HepG2 (cell line): Measurements from ENCODE around the gene BCAN. TPM values are rescaled to one million over a fixed set of nuclear protein-coding genes. Genes with fewer than 3 reads are reported as not detected.

Source experiments
- ATAD3A ChIP-seq: sonication (generic); formaldehyde crosslinking; IDR thresholded peaks from 2 replicates; pipeline ENCODE4 v1.4.0; 2020; ENCODE audit warnings: missing genetic modification reagents
- BRD4 ChIP-seq: sonication (generic); formaldehyde crosslinking; IDR thresholded peaks from 2 replicates; pipeline ENCODE4 v1.4.0; 2020; ENCODE audit warnings: missing genetic modification reagents
- GATA4 ChIP-seq: sonication (generic); IDR thresholded peaks from 2 replicates; pipeline ENCODE4 v1.6.1; 2016; ENCODE audit warnings: antibody characterized with exemption, low read depth, borderline replicate concordance
- HES4 ChIP-seq: sonication (generic); formaldehyde crosslinking; IDR thresholded peaks from 2 replicates; pipeline ENCODE4 v1.9.0; 2021; ENCODE audit warnings: mild to moderate bottlenecking, missing genetic modification reagents, borderline replicate concordance
- MEF2D ChIP-seq: sonication (generic); formaldehyde crosslinking; IDR thresholded peaks from 2 replicates; pipeline ENCODE4 v1.5.1; 2020; ENCODE audit warnings: mild to moderate bottlenecking, missing genetic modification reagents
- SRSF4 ChIP-seq: fragments of 200-400 bp; formaldehyde crosslinking; IDR thresholded peaks from one replicate; pipeline ENCODE4 v1.6.1; 2018; ENCODE audit warnings: mild to moderate bottlenecking, low read depth, low read length, moderate library complexity; ENCODE audit not compliant: poor library complexity, severe bottlenecking
- WIZ ChIP-seq: sonication (generic); formaldehyde crosslinking; IDR thresholded peaks from 2 replicates; pipeline ENCODE4 v1.5.1; 2020; ENCODE audit warnings: mild to moderate bottlenecking, missing genetic modification reagents
- polyA plus RNA-seq, 8 experiments: library from polyadenylated mRNA; depleted of rRNA in 3 of 8; stranded (reverse) in 7 of 8; unstranded in 1 of 8; fragments of >200 nt; fragmentation: Illumina TruSeq in 4 of 8; extraction: Trizol in 4 of 8; gene quantifications; 2 replicates each; pipeline versions ENCODE4 v1.2.1 to v1.2.3, GENCODE V29; 2011 to 2016; ENCODE audit warnings: low read depth in 4 of 8, missing spikeins in 1 of 8, mixed read lengths in 1 of 8; ENCODE audit not compliant: insufficient read depth in 1 of 8
- total RNA-seq, 5 experiments: library from RNA; depleted of rRNA; stranded (reverse); fragments of >200 nt; fragmentation: Illumina TruSeq; extraction: Trizol; gene quantifications; 2 replicates each; pipeline ENCODE4 v1.2.3, GENCODE V29; 2016; ENCODE audit warnings: low read depth in 1 of 5
- TF ChIP-seq, protein P1 (sequence below): sonication (generic); formaldehyde crosslinking; IDR thresholded peaks from 2 replicates; pipeline ENCODE4 v1.8.0; 2022; ENCODE audit warnings: missing genetic modification reagents, mild to moderate bottlenecking, moderate library complexity, borderline replicate concordance
- TF ChIP-seq, protein P2 (sequence below): sonication (generic); formaldehyde crosslinking; IDR thresholded peaks from 2 replicates; pipeline ENCODE4 v1.8.1; 2023; ENCODE audit warnings: mild to moderate bottlenecking, missing genetic modification reagents
- TF ChIP-seq, protein P3 (sequence below): sonication (generic); formaldehyde crosslinking; IDR thresholded peaks from 2 replicates; pipeline ENCODE4 v1.4.0; 2020; ENCODE audit warnings: mild to moderate bottlenecking, missing genetic modification reagents
- TF ChIP-seq, protein P4 (sequence below): sonication (generic); formaldehyde crosslinking; conservative IDR thresholded peaks from 2 replicates; pipeline ENCODE4 v1.4.0; 2020; ENCODE audit warnings: missing genetic modification reagents
- TF ChIP-seq, protein P5 (sequence below), 2 experiments: sonication (generic) in 1 of 2; formaldehyde crosslinking in 1 of 2; IDR thresholded peaks; 2 replicates each; pipeline versions ENCODE4 v1.5.1 to v1.6.1; 2011 to 2020; ENCODE audit warnings: borderline replicate concordance in 1 of 2, low read depth in 1 of 2, low read length in 1 of 2, mild to moderate bottlenecking in 1 of 2, missing genetic modification reagents in 1 of 2, moderate library complexity in 1 of 2
- TF ChIP-seq, protein P6 (sequence below): fragments of 450-650 bp; IDR thresholded peaks from 2 replicates; pipeline ENCODE4 v1.6.1; 2016

Gene BCAN
- total and polyA plus RNA-seq, 2 of the 13 experiments (the other 11 are each of a cell fraction or from before 2014, with no cell fraction given): not detected

DNA sequence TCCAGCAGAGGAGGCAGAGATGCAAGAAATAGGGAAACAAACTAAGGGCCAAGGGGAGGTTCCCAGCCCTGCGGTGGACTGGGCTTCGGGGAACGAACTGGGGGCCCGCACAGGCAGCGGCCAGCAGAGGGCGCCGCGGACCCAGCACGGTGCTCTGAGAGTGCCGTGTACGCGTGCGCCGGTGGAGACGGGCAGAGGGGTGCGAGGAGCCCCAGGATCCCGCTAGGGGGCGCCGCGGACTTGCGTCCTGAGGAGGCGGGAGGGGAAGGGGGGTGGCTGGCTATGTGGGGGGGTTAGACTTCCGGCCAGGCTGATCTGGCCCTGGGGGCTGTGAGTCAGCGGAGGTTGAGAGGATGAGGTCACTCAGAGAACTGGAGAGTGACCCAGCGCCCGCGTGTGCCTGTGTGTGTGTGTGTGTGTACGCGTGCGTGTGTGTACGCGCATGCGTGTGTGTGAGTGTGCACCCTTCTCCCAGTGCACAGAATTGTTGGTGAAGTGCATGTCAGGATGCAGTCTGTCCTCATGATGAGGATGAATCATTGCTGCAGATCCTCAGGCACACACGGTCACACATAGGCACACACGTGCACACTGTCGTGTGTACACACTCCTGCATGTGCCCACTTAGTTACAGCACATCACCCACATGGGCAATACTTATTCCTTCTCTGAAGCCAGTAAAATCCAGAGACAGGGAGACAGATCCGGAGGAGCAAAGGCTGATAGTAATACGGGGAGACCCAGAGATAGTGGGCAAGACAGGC, 18.3 kb downstream of the BCAN start (continued):
- TF ChIP-seq, protein P1, sequence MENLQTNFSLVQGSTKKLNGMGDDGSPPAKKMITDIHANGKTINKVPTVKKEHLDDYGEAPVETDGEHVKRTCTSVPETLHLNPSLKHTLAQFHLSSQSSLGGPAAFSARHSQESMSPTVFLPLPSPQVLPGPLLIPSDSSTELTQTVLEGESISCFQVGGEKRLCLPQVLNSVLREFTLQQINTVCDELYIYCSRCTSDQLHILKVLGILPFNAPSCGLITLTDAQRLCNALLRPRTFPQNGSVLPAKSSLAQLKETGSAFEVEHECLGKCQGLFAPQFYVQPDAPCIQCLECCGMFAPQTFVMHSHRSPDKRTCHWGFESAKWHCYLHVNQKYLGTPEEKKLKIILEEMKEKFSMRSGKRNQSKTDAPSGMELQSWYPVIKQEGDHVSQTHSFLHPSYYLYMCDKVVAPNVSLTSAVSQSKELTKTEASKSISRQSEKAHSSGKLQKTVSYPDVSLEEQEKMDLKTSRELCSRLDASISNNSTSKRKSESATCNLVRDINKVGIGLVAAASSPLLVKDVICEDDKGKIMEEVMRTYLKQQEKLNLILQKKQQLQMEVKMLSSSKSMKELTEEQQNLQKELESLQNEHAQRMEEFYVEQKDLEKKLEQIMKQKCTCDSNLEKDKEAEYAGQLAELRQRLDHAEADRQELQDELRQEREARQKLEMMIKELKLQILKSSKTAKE (CRISPR knock-in tag): peak; percentile 64; the same call in 1 of the 2 replicates
- TF ChIP-seq BRD4 (CRISPR knock-in tag): no peak; the same call in 1 of the 2 replicates
- no peak for TF ChIP-seq GATA4
- TF ChIP-seq, protein P2, sequence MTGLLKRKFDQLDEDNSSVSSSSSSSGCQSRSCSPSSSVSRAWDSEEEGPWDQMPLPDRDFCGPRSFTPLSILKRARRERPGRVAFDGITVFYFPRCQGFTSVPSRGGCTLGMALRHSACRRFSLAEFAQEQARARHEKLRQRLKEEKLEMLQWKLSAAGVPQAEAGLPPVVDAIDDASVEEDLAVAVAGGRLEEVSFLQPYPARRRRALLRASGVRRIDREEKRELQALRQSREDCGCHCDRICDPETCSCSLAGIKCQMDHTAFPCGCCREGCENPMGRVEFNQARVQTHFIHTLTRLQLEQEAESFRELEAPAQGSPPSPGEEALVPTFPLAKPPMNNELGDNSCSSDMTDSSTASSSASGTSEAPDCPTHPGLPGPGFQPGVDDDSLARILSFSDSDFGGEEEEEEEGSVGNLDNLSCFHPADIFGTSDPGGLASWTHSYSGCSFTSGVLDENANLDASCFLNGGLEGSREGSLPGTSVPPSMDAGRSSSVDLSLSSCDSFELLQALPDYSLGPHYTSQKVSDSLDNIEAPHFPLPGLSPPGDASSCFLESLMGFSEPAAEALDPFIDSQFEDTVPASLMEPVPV: peak; percentile 59; the same call in 1 of the 2 replicates
- TF ChIP-seq, protein P3, sequence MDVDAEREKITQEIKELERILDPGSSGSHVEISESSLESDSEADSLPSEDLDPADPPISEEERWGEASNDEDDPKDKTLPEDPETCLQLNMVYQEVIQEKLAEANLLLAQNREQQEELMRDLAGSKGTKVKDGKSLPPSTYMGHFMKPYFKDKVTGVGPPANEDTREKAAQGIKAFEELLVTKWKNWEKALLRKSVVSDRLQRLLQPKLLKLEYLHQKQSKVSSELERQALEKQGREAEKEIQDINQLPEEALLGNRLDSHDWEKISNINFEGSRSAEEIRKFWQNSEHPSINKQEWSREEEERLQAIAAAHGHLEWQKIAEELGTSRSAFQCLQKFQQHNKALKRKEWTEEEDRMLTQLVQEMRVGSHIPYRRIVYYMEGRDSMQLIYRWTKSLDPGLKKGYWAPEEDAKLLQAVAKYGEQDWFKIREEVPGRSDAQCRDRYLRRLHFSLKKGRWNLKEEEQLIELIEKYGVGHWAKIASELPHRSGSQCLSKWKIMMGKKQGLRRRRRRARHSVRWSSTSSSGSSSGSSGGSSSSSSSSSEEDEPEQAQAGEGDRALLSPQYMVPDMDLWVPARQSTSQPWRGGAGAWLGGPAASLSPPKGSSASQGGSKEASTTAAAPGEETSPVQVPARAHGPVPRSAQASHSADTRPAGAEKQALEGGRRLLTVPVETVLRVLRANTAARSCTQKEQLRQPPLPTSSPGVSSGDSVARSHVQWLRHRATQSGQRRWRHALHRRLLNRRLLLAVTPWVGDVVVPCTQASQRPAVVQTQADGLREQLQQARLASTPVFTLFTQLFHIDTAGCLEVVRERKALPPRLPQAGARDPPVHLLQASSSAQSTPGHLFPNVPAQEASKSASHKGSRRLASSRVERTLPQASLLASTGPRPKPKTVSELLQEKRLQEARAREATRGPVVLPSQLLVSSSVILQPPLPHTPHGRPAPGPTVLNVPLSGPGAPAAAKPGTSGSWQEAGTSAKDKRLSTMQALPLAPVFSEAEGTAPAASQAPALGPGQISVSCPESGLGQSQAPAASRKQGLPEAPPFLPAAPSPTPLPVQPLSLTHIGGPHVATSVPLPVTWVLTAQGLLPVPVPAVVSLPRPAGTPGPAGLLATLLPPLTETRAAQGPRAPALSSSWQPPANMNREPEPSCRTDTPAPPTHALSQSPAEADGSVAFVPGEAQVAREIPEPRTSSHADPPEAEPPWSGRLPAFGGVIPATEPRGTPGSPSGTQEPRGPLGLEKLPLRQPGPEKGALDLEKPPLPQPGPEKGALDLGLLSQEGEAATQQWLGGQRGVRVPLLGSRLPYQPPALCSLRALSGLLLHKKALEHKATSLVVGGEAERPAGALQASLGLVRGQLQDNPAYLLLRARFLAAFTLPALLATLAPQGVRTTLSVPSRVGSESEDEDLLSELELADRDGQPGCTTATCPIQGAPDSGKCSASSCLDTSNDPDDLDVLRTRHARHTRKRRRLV (CRISPR knock-in tag): 0 out of 2 replicates have a peak, but pooled peaks have one; percentile 24
- TF ChIP-seq, protein P4, sequence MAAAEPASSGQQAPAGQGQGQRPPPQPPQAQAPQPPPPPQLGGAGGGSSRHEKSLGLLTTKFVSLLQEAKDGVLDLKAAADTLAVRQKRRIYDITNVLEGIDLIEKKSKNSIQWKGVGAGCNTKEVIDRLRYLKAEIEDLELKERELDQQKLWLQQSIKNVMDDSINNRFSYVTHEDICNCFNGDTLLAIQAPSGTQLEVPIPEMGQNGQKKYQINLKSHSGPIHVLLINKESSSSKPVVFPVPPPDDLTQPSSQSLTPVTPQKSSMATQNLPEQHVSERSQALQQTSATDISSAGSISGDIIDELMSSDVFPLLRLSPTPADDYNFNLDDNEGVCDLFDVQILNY: no peak
- TF ChIP-seq, protein P5, sequence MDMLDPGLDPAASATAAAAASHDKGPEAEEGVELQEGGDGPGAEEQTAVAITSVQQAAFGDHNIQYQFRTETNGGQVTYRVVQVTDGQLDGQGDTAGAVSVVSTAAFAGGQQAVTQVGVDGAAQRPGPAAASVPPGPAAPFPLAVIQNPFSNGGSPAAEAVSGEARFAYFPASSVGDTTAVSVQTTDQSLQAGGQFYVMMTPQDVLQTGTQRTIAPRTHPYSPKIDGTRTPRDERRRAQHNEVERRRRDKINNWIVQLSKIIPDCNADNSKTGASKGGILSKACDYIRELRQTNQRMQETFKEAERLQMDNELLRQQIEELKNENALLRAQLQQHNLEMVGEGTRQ (IDR thresholded peaks at IDR 0.05; ENCODE audit: low read depth, low read length): 0 out of 2 replicates have a peak, but pooled peaks have one; percentile 27
- TF ChIP-seq, protein P5 (CRISPR knock-in tag; IDR thresholded peaks at IDR 0.05; ENCODE audit: borderline replicate concordance): no peak
- TF ChIP-seq HES4 (CRISPR knock-in tag): no peak
- no peak for TF ChIP-seq SRSF4
- TF ChIP-seq, protein P6, sequence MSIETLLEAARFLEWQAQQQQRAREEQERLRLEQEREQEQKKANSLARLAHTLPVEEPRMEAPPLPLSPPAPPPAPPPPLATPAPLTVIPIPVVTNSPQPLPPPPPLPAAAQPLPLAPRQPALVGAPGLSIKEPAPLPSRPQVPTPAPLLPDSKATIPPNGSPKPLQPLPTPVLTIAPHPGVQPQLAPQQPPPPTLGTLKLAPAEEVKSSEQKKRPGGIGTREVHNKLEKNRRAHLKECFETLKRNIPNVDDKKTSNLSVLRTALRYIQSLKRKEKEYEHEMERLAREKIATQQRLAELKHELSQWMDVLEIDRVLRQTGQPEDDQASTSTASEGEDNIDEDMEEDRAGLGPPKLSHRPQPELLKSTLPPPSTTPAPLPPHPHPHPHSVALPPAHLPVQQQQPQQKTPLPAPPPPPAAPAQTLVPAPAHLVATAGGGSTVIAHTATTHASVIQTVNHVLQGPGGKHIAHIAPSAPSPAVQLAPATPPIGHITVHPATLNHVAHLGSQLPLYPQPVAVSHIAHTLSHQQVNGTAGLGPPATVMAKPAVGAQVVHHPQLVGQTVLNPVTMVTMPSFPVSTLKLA: peak; percentile 93
- peak; percentile 59; the same call in 1 of the 2 replicates for TF ChIP-seq WIZ (CRISPR knock-in tag)
- TF ChIP-seq MEF2D (CRISPR knock-in tag): peak; percentile 51; the same call in 1 of the 2 replicates
- no peak for TF ChIP-seq ATAD3A (CRISPR knock-in tag)
